Measurements from ENCODE around the gene PRSS57. TPM values are rescaled to one million over a fixed set of nuclear protein-coding genes. Genes with fewer than 3 reads are reported as not detected.

The PRSS57 gene
- total and polyA plus RNA-seq, 12 donors: 0.13 to 0.51 (median 0.22) TPM; not detected in 9

- Histone ChIP-seq H3K4me3 (peak overlapping the region in 1 of 4 donors; percentile 89), H3K27ac (peak overlapping the region; percentile 54 to 99 (median 97)), H3K4me1 (replicated peaks in 1 of 2) (peaks cover 38 to 47% of the 10 kb centered on the region in 2 donors), H3K36me3 (replicated peaks in 1 of 2) (no peaks in the 10 kb centered on the region), H3K27me3 (no peaks in the 10 kb centered on the region), H3K9me3 (replicated peaks in 1 of 3) (no peaks in the 10 kb centered on the region)
- DNase-seq: peak in 3 of 7 donors; percentile 28 to 44 (median 42)
- 68 to 95% (median 93%) methylated on average over 3 to 16 of the region's 16 CpGs for WGBS, 4 donors
- intact Hi-C loops (cut with DNase I): no loop called here
- TF ChIP-seq CTCF (IDR thresholded peaks at IDR 0.05): no peak
- TF ChIP-seq POLR2A (IDR thresholded peaks at IDR 0.05): no peak
These were observed 16.4 kb downstream of the PRSS57 start for GRCh38 chr19:678791-679388.

- TF ChIP-seq POLR2A (IDR thresholded peaks at IDR 0.05): no peak
- no peak for TF ChIP-seq CTCF (IDR thresholded peaks at IDR 0.05)
- DNase-seq: peak in 4 of 7 donors; percentile 41 to 58 (median 46)
- peak overlapping the region; percentile 48 to 98 (median 91) for H3K27ac ChIP-seq
- intact Hi-C loops (cut with DNase I): no loop called here
- no peaks in the 10 kb centered on the region for H3K27me3 ChIP-seq
- H3K4me3 ChIP-seq: peak overlapping the region in 1 of 4 donors; percentile 43
- peaks cover 38 to 47% of the 10 kb centered on the region in 2 donors for H3K4me1 ChIP-seq (replicated peaks in 1 of 2)
- no peaks in the 10 kb centered on the region for H3K36me3 ChIP-seq (replicated peaks in 1 of 2)
- WGBS, 4 donors: 44 to 61% (median 48%) methylated on average over 5 to 22 of the region's 22 CpGs
- H3K9me3 ChIP-seq (replicated peaks in 1 of 3): no peaks in the 10 kb centered on the region
These were observed 17.4 kb downstream of the PRSS57 start for GRCh38 chr19:677601-678436.

GRCh38 chr19:677201-677600 is 18.1 kb downstream of the PRSS57 start:
- peak overlapping the region; percentile 68 to 98 (median 91) for H3K27ac ChIP-seq
- no peaks in the 10 kb centered on the region for H3K27me3 ChIP-seq
- DNase-seq: peak; percentile 88 to 94 (median 93)
- peak overlapping the region in 2 of 4 donors; percentile 43 to 65 for H3K4me3 ChIP-seq
- H3K36me3 ChIP-seq (replicated peaks in 1 of 2): no peaks in the 10 kb centered on the region
- no peaks in the 10 kb centered on the region for H3K9me3 ChIP-seq (replicated peaks in 1 of 3)
- 6 to 19% (median 9%) methylated on average over 3 to 15 of the region's 15 CpGs for WGBS, 4 donors
- peaks cover 38 to 47% of the 10 kb centered on the region in 2 donors for H3K4me1 ChIP-seq (replicated peaks in 1 of 2)
- intact Hi-C loops (cut with DNase I): no loop called here
- TF ChIP-seq CTCF (IDR thresholded peaks at IDR 0.05) (no peak), POLR2A (IDR thresholded peaks at IDR 0.05) (peak in 1 of 2 donors; percentile 62)

- intact Hi-C loops (cut with DNase I): no loop called here
- Histone ChIP-seq H3K9me3 (replicated peaks in 1 of 3) (no peaks in the 10 kb centered on the region), H3K4me1 (replicated peaks in 1 of 2) (peaks cover 38 to 47% of the 10 kb centered on the region in 2 donors), H3K4me3 (peak within 1 kb of the TSS in 3 of 4 donors; percentile 13 to 65 (median 43)), H3K36me3 (replicated peaks in 1 of 2) (no peaks in the 10 kb centered on the region), H3K27me3 (no peaks in the 10 kb centered on the region), H3K27ac (peak within 1 kb of the TSS; percentile 68 to 98 (median 91))
- peak in 4 of 7 donors; percentile 44 to 59 (median 54) for DNase-seq
- 0 to 7% (median 3%) methylated on average over 8 to 63 of the region's 63 CpGs for WGBS, 4 donors
- TF ChIP-seq POLR2A (IDR thresholded peaks at IDR 0.05) (peak; percentile 11 to 61), CTCF (IDR thresholded peaks at IDR 0.05) (no peak)
These were observed 18.7 kb downstream of the PRSS57 start, which contains the start of gene FSTL3 for GRCh38 chr19:676339-677105. Gene FSTL3, plus strand, starts transcription at chr19:676392. Its CDS starts 32 bp downstream, at chr19:676424.
